Thoracic aorta endothelial cell (primary cell): ENCODE measurements around the gene LITAFD. TPM values are rescaled to one million over a fixed set of nuclear protein-coding genes. Genes with fewer than 3 reads are reported as not detected.

Experiments
- total RNA-seq: library from RNA; depleted of rRNA; stranded (reverse); fragments of >200 nt; gene quantifications from 2 replicates; pipeline ENCODE4 v1.2.3, GENCODE V29; 2012

LITAFD gene
- total RNA-seq: not detected in 2 replicates

GRCh38 chr16:8882041-8882617 is at the start of gene LITAFD:
Gene LITAFD (plus strand): TSS chr16:8882351. CDS start chr16:8884356, 2,005 bp downstream.

GRCh38 chr16:8868416-8869211 is 13.5 kb upstream of the LITAFD start, which contains the start of gene CARHSP1:
Gene CARHSP1 (minus strand): TSS chr16:8869006. CDS start chr16:8859328, 9,678 bp downstream.

Other genes starting within 250 kb of the LITAFD start
- gene ABAT, start 207.7 kb upstream of the LITAFD start, total RNA-seq: 1.9 and 2.0 TPM in 2 replicates
- 4.3 and 4.7 TPM in 2 replicates for gene TMEM186, start 84.7 kb upstream of the LITAFD start, total RNA-seq
- gene PMM2, start 84.5 kb upstream of the LITAFD start, total RNA-seq: 47.9 and 56.5 TPM in 2 replicates
- 59.3 and 63.3 TPM in 2 replicates for gene CARHSP1, start 13.3 kb upstream of the LITAFD start, total RNA-seq
- gene USP7, start 81.6 kb downstream of the LITAFD start, total RNA-seq: 129 and 130 TPM in 2 replicates
- gene HAPSTR1, start 209.3 kb downstream of the LITAFD start, total RNA-seq: 92.8 and 105 TPM in 2 replicates